Measurements from ENCODE around the gene TENM4.

Gene TENM4

GRCh38 chr11:79447038-79447786 lies 6.4 kb upstream of the TENM4 start:
- DNase-seq = no peak

GRCh38 chr11:79444923-79445322 lies 4.1 kb upstream of the TENM4 start:
- no peak for DNase-seq

GRCh38 chr11:79441461-79441875 lies 638 bp upstream of the TENM4 start:
- DNase-seq = no peak

- no peak for DNase-seq
Measured at GRCh38 chr11:79439886-79440570, 802 bp downstream of the TENM4 start.

- no peak for DNase-seq
Measured at GRCh38 chr11:79439410-79439885, 1.4 kb downstream of the TENM4 start.

GRCh38 chr11:79438631-79439409 lies 2.0 kb downstream of the TENM4 start:
- DNase-seq = no peak

- no peak for DNase-seq
Measured at GRCh38 chr11:79437981-79438630, 2.7 kb downstream of the TENM4 start.

- DNase-seq = no peak
Measured at GRCh38 chr11:79437278-79437980, 3.4 kb downstream of the TENM4 start.

- no peak for DNase-seq
Measured at GRCh38 chr11:79436919-79437277, 3.9 kb downstream of the TENM4 start.

GRCh38 chr11:79434283-79434682 lies 6.5 kb downstream of the TENM4 start:
- DNase-seq = no peak

- no peak for DNase-seq
Measured at GRCh38 chr11:79432138-79432537, 8.7 kb downstream of the TENM4 start.

- DNase-seq = no peak
Measured at GRCh38 chr11:79431535-79431934, 9.3 kb downstream of the TENM4 start.

- DNase-seq = no peak
Measured at GRCh38 chr11:79430280-79430679, 10.6 kb downstream of the TENM4 start.

GRCh38 chr11:79428406-79428805 lies 12.4 kb downstream of the TENM4 start:
- DNase-seq = no peak

GRCh38 chr11:79427611-79428327 lies 13.1 kb downstream of the TENM4 start:
- no peak for DNase-seq

GRCh38 chr11:79427126-79427525 lies 13.7 kb downstream of the TENM4 start:
- no peak for DNase-seq

- no peak for DNase-seq
Measured at GRCh38 chr11:79425463-79425862, 15.4 kb downstream of the TENM4 start.

GRCh38 chr11:79423736-79424135 lies 17.1 kb downstream of the TENM4 start:
- DNase-seq = no peak

- DNase-seq = no peak
Measured at GRCh38 chr11:79422866-79423265, 18.0 kb downstream of the TENM4 start.

GRCh38 chr11:79421820-79422219 lies 19.0 kb downstream of the TENM4 start:
- DNase-seq = no peak

- no peak for DNase-seq
Measured at GRCh38 chr11:79419120-79419519, 21.7 kb downstream of the TENM4 start.

GRCh38 chr11:79418241-79418640 lies 22.6 kb downstream of the TENM4 start:
- no peak for DNase-seq
